Subcutaneous adipose tissue (tissue), 4 donors: ENCODE results near the gene ZNF615. TPM values are rescaled to one million over a fixed set of nuclear protein-coding genes. Genes with fewer than 3 reads are reported as not detected.

Source experiments
- CTCF ChIP-seq: fragments of 450-650 bp; IDR thresholded peaks from one replicate; pipeline ENCODE4 v1.5.1; 2016; ENCODE audit warnings: low read depth, mild to moderate bottlenecking, control low read depth, antibody characterized with exemption, moderate library complexity
- total RNA-seq, 4 donors: library from RNA; depleted of rRNA; stranded (reverse); fragments of >200 nt; gene quantifications; one replicate each; pipeline ENCODE4 v1.1.0, GENCODE V29; 2016

The ZNF615 gene
- 10 to 100 TPM; 12.2 to 17.9 (median 14.9) TPM for total RNA-seq

GRCh38 chr19:52007806-52008557 lies at the start of gene ZNF615:
Gene ZNF615 (minus strand): TSS chr19:52008211. CDS start chr19:52003711, 4,500 bp downstream.
- TF ChIP-seq CTCF: no peak

- no peak for TF ChIP-seq CTCF
These were observed 40.8 kb upstream of the ZNF615 start, which contains the start of gene ZNF432 for GRCh38 chr19:52048555-52049501. Gene ZNF432 (minus strand): TSS chr19:52048838. CDS start chr19:52046868, 1,970 bp downstream.

GRCh38 chr19:52039169-52039568 lies 31.2 kb upstream of the ZNF615 start:
- no peak for TF ChIP-seq CTCF

GRCh38 chr19:52034051-52034728 lies 26.2 kb upstream of the ZNF615 start:
- no peak for TF ChIP-seq CTCF

GRCh38 chr19:52028780-52029123 lies 20.7 kb upstream of the ZNF615 start:
- no peak for TF ChIP-seq CTCF

- TF ChIP-seq CTCF: no peak
These were observed 20.2 kb upstream of the ZNF615 start, which contains the start of gene ZNF614 for GRCh38 chr19:52028027-52028779. Gene ZNF614 (minus strand): TSS chr19:52028379. CDS start chr19:52025745, 2,634 bp downstream.
